Measurements from ENCODE around the gene IL20RA.

Gene IL20RA

DNA sequence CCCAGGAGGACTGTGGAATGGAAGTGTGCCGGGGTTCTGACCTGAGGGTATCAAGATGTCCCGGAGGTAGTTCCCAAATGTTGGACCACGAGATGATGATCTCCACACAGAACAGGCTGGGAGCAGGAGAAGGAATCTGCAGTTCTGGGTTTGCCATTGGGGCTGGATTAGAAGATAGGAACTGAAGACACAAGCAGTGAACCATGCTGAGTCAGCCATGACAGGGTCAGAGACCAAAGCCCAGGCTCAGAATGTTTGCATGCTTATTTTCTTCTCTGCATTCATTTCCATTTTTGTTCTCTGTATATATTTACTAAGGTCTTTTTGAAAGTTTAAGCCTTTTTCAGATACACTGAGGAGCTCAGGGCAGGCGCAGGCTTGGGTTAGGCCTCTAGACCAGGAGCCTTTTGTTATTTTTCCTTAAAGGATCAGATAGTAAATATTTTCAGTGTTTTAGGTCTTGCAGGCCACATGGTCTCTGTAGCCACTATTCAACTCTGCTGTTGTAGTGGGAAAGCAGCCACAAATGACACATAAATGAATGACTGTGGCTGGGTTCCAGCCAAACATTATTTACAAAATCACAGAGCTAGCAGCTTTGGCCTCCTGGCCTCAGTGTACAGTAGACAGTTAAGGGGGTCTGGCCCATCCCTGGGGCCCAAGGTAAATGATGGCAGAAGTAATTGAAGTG lies 94.2 kb downstream of the IL20RA start:
- Histone ChIP-seq H3K4me1 (ENCODE audit: control insufficient read depth, low read depth, low read length) (peaks cover 20% of the 10 kb centered on the region), H3K36me3 (ENCODE audit: control insufficient read depth, low read depth, low read length) (no peaks in the 10 kb centered on the region), H3K27me3 (ENCODE audit: control insufficient read depth, insufficient read depth, low read length) (no peaks in the 10 kb centered on the region), H3K9ac (ENCODE audit: low read length) (no peak overlapping the region), H3K4me3 (ENCODE audit: low read length) (no peak overlapping the region), H3K27ac (ENCODE audit: low read length) (no peak overlapping the region), H3K9me3 (ENCODE audit: control insufficient read depth, low read depth, low read length) (peaks cover 2% of the 10 kb centered on the region)

All from iPS-18a (cell line).